GM20431 (cell line): Measurements from ENCODE around the gene TRIM29.

ENCODE experiments used
- in situ Hi-C: fragments of 300-500 bp; cut with MseI, MboI; formaldehyde crosslinking; loops from one replicate; pipeline ENCODE4 v1.15.0; 2020; ENCODE audit warnings: low sequenced_read_pairs; ENCODE audit not compliant: unreplicated experiment

The TRIM29 gene

GRCh38 chr11:120141768-120142423 is 4.0 kb upstream of the TRIM29 start:
- in situ Hi-C loops: no loop called here

GRCh38 chr11:120141113-120141767 is 3.3 kb upstream of the TRIM29 start:
- in situ Hi-C loops: no loop called here

- in situ Hi-C loops: no loop called here
Observed at GRCh38 chr11:120139316-120140069, 1.6 kb upstream of the TRIM29 start.

- in situ Hi-C loops: no loop called here
Observed at GRCh38 chr11:120137187-120137610, 714 bp downstream of the TRIM29 start.

- in situ Hi-C loops: no loop called here
Observed at GRCh38 chr11:120136356-120136755, 1.6 kb downstream of the TRIM29 start.

- in situ Hi-C loops: no loop called here
Observed at GRCh38 chr11:120135838-120136237, 2.1 kb downstream of the TRIM29 start.

- in situ Hi-C loops: no loop called here
Observed at GRCh38 chr11:120134931-120135228, 3.0 kb downstream of the TRIM29 start.

GRCh38 chr11:120134106-120134930 is 3.6 kb downstream of the TRIM29 start:
- in situ Hi-C loops: no loop called here

GRCh38 chr11:120133216-120134105 is 4.5 kb downstream of the TRIM29 start:
- in situ Hi-C loops: no loop called here

DNA sequence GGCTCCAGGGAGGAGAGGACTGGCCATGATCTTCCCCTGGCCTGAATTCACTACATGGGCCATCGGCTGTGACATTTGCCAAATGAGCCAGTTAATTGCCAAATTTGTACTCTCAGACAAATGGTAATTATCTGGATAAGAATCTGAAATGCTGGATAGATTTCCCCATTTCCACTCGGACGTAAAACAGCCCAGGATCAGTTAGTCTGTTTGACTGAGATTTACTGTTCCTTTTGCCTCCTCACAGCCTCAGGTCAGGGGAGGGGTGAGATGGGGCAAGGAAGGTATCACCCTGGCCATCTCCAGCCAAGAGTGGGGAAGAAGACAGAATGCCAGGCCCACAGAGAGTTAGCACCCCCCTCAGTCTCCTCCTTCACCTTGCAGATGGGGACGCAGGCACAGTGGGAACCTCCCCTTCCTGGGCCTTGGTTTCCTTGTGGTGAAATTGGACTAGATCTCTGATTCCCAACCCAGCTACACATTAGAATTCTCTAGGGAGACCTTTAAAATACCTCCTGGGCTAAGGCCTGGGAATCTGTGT is 5.2 kb downstream of the TRIM29 start:
- in situ Hi-C loops: no loop called here

DNA sequence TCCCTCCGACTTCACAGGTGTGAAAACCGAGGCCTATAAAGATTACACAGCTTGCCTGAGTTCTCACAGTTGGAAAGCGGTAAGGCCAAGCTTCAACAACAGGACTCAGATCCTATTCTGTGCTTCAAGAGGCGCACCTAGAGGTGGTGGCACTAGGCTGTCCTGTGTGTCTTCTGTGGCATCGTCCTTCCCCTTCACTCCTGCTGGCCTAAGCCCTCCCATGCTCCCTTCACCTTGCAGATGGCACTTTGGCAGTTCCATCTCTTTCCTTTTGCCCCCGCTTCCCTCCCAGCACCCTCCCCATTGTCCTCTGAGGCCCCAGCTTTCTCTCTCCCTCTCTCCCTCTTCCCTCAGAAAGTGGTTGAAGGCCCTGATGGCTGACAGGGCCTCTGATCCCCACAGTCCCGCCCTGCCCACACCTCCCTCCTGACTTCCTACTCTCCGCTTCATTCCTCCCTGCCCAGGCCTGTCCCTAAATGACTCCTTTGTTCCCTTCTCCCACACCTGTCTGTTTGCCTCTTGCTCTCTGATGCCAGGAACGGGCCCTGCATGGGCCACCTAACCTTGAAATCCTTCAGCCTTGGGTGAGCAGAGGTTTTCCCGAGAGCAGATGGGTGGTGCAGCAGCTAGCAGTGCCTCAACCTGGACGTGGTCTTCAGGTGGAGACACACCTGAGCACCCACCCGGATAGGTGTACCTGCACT is 5.8 kb downstream of the TRIM29 start:
- in situ Hi-C loops: no loop called here

- in situ Hi-C loops: no loop called here
Observed at GRCh38 chr11:120130991-120131760, 6.7 kb downstream of the TRIM29 start.

DNA sequence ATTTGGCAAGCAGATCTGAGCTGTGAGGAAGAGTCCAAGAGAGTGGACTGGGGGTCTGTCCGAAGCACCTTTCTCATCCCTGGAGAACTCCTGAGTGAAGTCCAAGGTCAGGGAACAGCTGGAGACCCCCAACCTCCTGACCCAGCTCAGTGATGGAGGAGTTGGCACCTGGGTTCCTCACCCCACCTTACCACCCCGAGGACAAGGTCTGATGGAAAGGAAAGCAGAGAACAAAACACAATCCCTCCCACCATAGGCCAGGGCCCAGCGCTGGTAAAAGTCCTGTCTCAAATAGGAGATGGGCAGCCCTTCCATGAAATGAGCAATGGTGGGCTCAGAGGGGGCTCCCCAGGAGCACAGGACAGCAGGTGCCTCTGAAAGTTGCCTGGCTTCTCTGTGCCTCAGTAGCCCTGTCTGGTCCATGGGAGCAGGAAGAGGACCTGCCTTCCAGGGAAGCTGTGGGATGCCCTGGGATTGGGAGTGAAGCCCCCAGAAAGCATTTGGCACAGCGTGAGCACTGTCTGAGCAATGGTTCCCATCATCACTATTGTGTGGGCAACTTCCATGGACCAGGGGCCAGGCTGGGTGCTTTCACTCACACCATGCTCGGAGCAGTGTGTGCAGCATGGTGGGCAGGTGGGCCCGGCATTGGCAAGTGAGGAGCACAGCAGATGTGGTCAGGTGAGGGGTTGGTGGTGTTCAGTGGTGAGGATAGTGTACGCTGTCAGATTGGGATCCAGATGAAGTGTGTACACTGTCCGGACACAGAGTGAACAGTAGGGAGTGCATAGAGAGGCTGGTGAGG is 7.5 kb downstream of the TRIM29 start:
- in situ Hi-C loops: no loop called here

DNA sequence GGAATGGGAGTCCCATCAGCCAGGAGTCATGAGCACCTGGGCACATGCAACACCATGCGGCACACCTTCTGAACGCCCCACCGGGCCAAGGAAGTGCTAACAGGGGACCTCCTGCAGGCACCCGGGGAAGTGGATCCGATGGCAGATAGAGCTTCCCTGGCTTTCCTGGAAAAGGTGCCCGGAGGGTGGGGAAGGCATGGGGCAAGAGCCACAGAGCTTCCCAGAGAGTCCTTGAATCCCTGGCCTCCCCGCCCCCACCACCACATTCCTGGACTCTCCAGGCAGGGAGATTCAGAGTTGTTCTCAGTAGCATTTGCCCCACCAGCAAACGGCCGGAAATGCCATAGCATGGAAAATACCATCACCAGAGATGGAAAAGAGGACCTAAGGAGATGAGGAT is 8.3 kb downstream of the TRIM29 start:
- in situ Hi-C loops: no loop called here

GRCh38 chr11:120128392-120129119 is 9.4 kb downstream of the TRIM29 start:
- in situ Hi-C loops: no loop called here

- in situ Hi-C loops: no loop called here
Observed at GRCh38 chr11:120127236-120127635, 10.7 kb downstream of the TRIM29 start.

- in situ Hi-C loops: no loop called here
Observed at GRCh38 chr11:120126620-120127019, 11.3 kb downstream of the TRIM29 start.
